ENCODE data around the gene CLCF1.
"Not testable (repeated sequence)": the region's sequence is repeated elsewhere in the genome, so short reads cannot be mapped to it uniquely, and the experiment has no call there.

Gene CLCF1

DNA sequence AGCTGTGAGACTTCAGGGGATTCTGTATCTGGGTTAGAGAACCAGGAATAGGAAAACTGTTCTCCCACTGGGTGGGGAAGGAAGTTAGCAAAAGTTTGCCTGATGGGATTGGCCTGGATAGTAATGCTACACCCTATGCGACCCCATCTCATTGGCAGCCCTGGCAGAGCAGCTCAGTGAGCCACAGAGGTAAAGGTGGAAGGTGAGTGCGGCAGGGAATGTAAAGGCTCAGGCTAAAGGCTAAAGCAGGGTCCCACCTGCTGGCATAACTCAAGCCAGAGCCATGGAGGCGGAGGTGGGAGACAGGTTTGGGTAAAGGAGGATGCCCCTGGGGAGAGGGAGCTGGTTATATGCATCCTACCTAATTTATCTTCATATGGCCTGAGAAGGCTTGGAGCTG lies 51.3 kb downstream of the CLCF1 start:
- no peak overlapping the region for H3K27ac ChIP-seq
- H3K27me3 ChIP-seq (ENCODE audit: insufficient read depth, low read depth), result no peaks in the 10 kb centered on the region; the same call in 1 of the 2 replicates
- H3K9ac ChIP-seq, result no peak overlapping the region
- no peak overlapping the region for H3K4me2 ChIP-seq
- no peaks in the 10 kb centered on the region for H4K20me1 ChIP-seq (ENCODE audit: insufficient read depth)
- TF ChIP-seq CTCF (conservative IDR thresholded peaks at IDR 0.05; ENCODE audit: low read depth, low read length), result no peak
- H3K79me2 ChIP-seq (ENCODE audit: insufficient read depth, low read depth), result no peaks in the 10 kb centered on the region
- H3K4me1 ChIP-seq (ENCODE audit: low read depth, poor library complexity, severe bottlenecking), result peaks cover 17% of the 10 kb centered on the region
- no peak overlapping the region for H3K4me3 ChIP-seq (IDR thresholded peaks at IDR 0.05; ENCODE audit: insufficient read depth, low read depth, low read length)
- no peaks in the 10 kb centered on the region for H3K36me3 ChIP-seq (ENCODE audit: insufficient read depth)
- no peak overlapping the region for H2AFZ ChIP-seq (ENCODE audit: low read depth)

DNA sequence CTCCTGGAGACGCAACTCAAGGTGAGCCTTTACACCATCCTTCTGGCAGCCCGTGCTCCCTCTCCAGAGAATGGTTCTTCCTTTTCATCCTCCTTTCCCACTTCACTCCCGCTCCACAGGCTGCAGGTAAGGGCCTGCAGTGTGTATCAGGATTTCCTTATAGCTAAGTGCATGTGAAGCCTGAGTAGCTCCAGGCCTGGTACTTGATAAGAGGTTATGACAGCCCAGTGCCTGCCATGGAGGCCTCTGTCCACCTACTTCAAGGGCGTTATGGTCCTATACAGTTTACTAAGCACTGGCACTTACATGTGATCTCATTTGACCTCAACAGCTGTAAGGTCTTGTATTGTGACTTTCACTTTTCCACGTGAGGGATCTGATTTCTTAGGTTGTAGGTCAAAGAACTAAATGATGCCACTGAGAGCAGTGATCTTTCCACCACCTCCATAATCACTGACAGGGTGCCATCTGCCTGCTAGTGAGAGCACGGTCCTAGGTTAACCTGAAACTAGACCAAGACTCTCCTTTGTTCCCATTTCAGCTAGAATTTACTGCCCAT lies 52.0 kb downstream of the CLCF1 start:
- no peaks in the 10 kb centered on the region for H4K20me1 ChIP-seq (ENCODE audit: insufficient read depth)
- no peaks in the 10 kb centered on the region; the same call in 1 of the 2 replicates for H3K27me3 ChIP-seq (ENCODE audit: insufficient read depth, low read depth)
- H3K4me3 ChIP-seq (IDR thresholded peaks at IDR 0.05; ENCODE audit: insufficient read depth, low read depth, low read length), result no peak overlapping the region
- no peaks in the 10 kb centered on the region for H3K36me3 ChIP-seq (ENCODE audit: insufficient read depth)
- H3K4me1 ChIP-seq (ENCODE audit: low read depth, poor library complexity, severe bottlenecking), result peaks cover 18% of the 10 kb centered on the region
- no peak overlapping the region for H2AFZ ChIP-seq (ENCODE audit: low read depth)
- H3K4me2 ChIP-seq, result no peak overlapping the region
- no peak for TF ChIP-seq CTCF (conservative IDR thresholded peaks at IDR 0.05; ENCODE audit: low read depth, low read length)
- no peaks in the 10 kb centered on the region for H3K79me2 ChIP-seq (ENCODE audit: insufficient read depth, low read depth)
- H3K27ac ChIP-seq, result no peak overlapping the region
- no peak overlapping the region for H3K9ac ChIP-seq

GRCh38 chr11:67320691-67321090 lies 52.7 kb downstream of the CLCF1 start:
- no peak for TF ChIP-seq CTCF (conservative IDR thresholded peaks at IDR 0.05; ENCODE audit: low read depth, low read length)
- H3K79me2 ChIP-seq (ENCODE audit: insufficient read depth, low read depth), result no peaks in the 10 kb centered on the region
- no peaks in the 10 kb centered on the region; the same call in 1 of the 2 replicates for H3K27me3 ChIP-seq (ENCODE audit: insufficient read depth, low read depth)
- no peak overlapping the region for H3K4me3 ChIP-seq (IDR thresholded peaks at IDR 0.05; ENCODE audit: insufficient read depth, low read depth, low read length)
- H3K27ac ChIP-seq, result no peak overlapping the region
- no peak overlapping the region for H3K4me2 ChIP-seq
- H3K4me1 ChIP-seq (ENCODE audit: low read depth, poor library complexity, severe bottlenecking), result peaks cover 21% of the 10 kb centered on the region
- no peak overlapping the region for H3K9ac ChIP-seq
- H3K36me3 ChIP-seq (ENCODE audit: insufficient read depth), result no peaks in the 10 kb centered on the region
- H4K20me1 ChIP-seq (ENCODE audit: insufficient read depth), result no peaks in the 10 kb centered on the region
- H2AFZ ChIP-seq (ENCODE audit: low read depth), result no peak overlapping the region

GRCh38 chr11:67320011-67320410 lies 53.4 kb downstream of the CLCF1 start:
- H3K4me2 ChIP-seq, result no peak overlapping the region
- H3K27me3 ChIP-seq (ENCODE audit: insufficient read depth, low read depth), result no peaks in the 10 kb centered on the region; the same call in 1 of the 2 replicates
- no peak overlapping the region for H3K4me3 ChIP-seq (IDR thresholded peaks at IDR 0.05; ENCODE audit: insufficient read depth, low read depth, low read length)
- H3K27ac ChIP-seq, result no peak overlapping the region
- H4K20me1 ChIP-seq (ENCODE audit: insufficient read depth), result no peaks in the 10 kb centered on the region
- no peaks in the 10 kb centered on the region for H3K36me3 ChIP-seq (ENCODE audit: insufficient read depth)
- no peak overlapping the region for H3K9ac ChIP-seq
- no peak for TF ChIP-seq CTCF (conservative IDR thresholded peaks at IDR 0.05; ENCODE audit: low read depth, low read length)
- no peaks in the 10 kb centered on the region for H3K79me2 ChIP-seq (ENCODE audit: insufficient read depth, low read depth)
- no peak overlapping the region for H2AFZ ChIP-seq (ENCODE audit: low read depth)
- peaks cover 21% of the 10 kb centered on the region for H3K4me1 ChIP-seq (ENCODE audit: low read depth, poor library complexity, severe bottlenecking)

GRCh38 chr11:67318876-67319275 lies 54.5 kb downstream of the CLCF1 start:
- H3K9ac ChIP-seq; H3K36me3 ChIP-seq (ENCODE audit: insufficient read depth); H2AFZ ChIP-seq (ENCODE audit: low read depth); H3K27ac ChIP-seq; H3K4me3 ChIP-seq (IDR thresholded peaks at IDR 0.05; ENCODE audit: insufficient read depth, low read depth, low read length); H3K79me2 ChIP-seq (ENCODE audit: insufficient read depth, low read depth); H3K27me3 ChIP-seq (ENCODE audit: insufficient read depth, low read depth); H4K20me1 ChIP-seq (ENCODE audit: insufficient read depth): not testable (repeated sequence)
- H3K4me1 ChIP-seq (ENCODE audit: low read depth, poor library complexity, severe bottlenecking), result peaks cover 21% of the 10 kb centered on the region
- peak overlapping the region; percentile 87 for H3K4me2 ChIP-seq
